ENCODE data around the gene GRB10.

Gene GRB10

GRCh38 chr7:50782375-50783208 is at the start of gene GRB10:
GRB10 (minus strand) TSS chr7:50782896; CDS start chr7:50732322, 50,574 bp downstream.
- peak; percentile 42 for DNase-seq (ENCODE audit: low read depth)

GRCh38 chr7:50828801-50829200 is 46.1 kb upstream of the GRB10 start:
- DNase-seq (ENCODE audit: low read depth): no peak

GRCh38 chr7:50828116-50828515 is 45.4 kb upstream of the GRB10 start:
- DNase-seq (ENCODE audit: low read depth): no peak

GRCh38 chr7:50827281-50827680 is 44.6 kb upstream of the GRB10 start:
- no peak for DNase-seq (ENCODE audit: low read depth)

GRCh38 chr7:50826371-50827172 is 43.9 kb upstream of the GRB10 start:
- peak; percentile 92 for DNase-seq (ENCODE audit: low read depth)

- DNase-seq (ENCODE audit: low read depth): no peak
Observed at GRCh38 chr7:50825465-50825864, 42.8 kb upstream of the GRB10 start.

GRCh38 chr7:50824882-50825281 is 42.2 kb upstream of the GRB10 start:
- peak; percentile 25 for DNase-seq (ENCODE audit: low read depth)

- DNase-seq (ENCODE audit: low read depth): peak; percentile 61
Observed at GRCh38 chr7:50822706-50823105, 40.0 kb upstream of the GRB10 start.

- peak; percentile 10 for DNase-seq (ENCODE audit: low read depth)
Observed at GRCh38 chr7:50822110-50822509, 39.4 kb upstream of the GRB10 start.

- DNase-seq (ENCODE audit: low read depth): peak; percentile 72
Observed at GRCh38 chr7:50821457-50822008, 38.8 kb upstream of the GRB10 start.

- peak; percentile 10 for DNase-seq (ENCODE audit: low read depth)
Observed at GRCh38 chr7:50818324-50818723, 35.6 kb upstream of the GRB10 start.

GRCh38 chr7:50817561-50817960 is 34.9 kb upstream of the GRB10 start:
- no peak for DNase-seq (ENCODE audit: low read depth)

- no peak for DNase-seq (ENCODE audit: low read depth)
Observed at GRCh38 chr7:50815138-50815537, 32.4 kb upstream of the GRB10 start.

GRCh38 chr7:50814166-50814565 is 31.5 kb upstream of the GRB10 start:
- DNase-seq (ENCODE audit: low read depth): no peak

- DNase-seq (ENCODE audit: low read depth): peak; percentile 87
Observed at GRCh38 chr7:50812841-50813475, 30.3 kb upstream of the GRB10 start.

- no peak for DNase-seq (ENCODE audit: low read depth)
Observed at GRCh38 chr7:50812094-50812493, 29.4 kb upstream of the GRB10 start.

- no peak for DNase-seq (ENCODE audit: low read depth)
Observed at GRCh38 chr7:50808282-50808888, 25.7 kb upstream of the GRB10 start.

GRCh38 chr7:50807026-50807730 is 24.5 kb upstream of the GRB10 start:
- peak; percentile 55 for DNase-seq (ENCODE audit: low read depth)

- DNase-seq (ENCODE audit: low read depth): no peak
Observed at GRCh38 chr7:50806143-50806542, 23.4 kb upstream of the GRB10 start.

- peak; percentile 51 for DNase-seq (ENCODE audit: low read depth)
Observed at GRCh38 chr7:50805447-50806125, 22.9 kb upstream of the GRB10 start.

All from EH (cell line).